GM06990 (cell line): ENCODE results near the gene FBLN2.

Source experiments
- DNase-seq: peaks from one replicate; pipeline ENCODE4 v3.0.0-alpha.2; 2011; ENCODE audit not compliant: insufficient read length; ENCODE audit errors: extremely low read depth
- H3K27me3 ChIP-seq: replicated peaks from 2 replicates; pipeline ENCODE4 v1.6.0; 2011; ENCODE audit warnings: low read length; ENCODE audit not compliant: control insufficient read depth, insufficient read depth
- H3K36me3 ChIP-seq: 2 replicates; pipeline ENCODE4 v1.5.1; 2011; ENCODE audit warnings: low read length; ENCODE audit not compliant: control insufficient read depth, insufficient read depth
- H3K4me3 ChIP-seq: replicated peaks from 2 replicates; pipeline ENCODE4 v1.5.1; 2011; ENCODE audit warnings: low read depth, mild to moderate bottlenecking, control low read depth, low read length
- CTCF ChIP-seq: IDR thresholded peaks from 2 replicates; pipeline ENCODE4 v1.5.1; 2011; ENCODE audit warnings: low read length, control low read depth, mild to moderate bottlenecking, inconsistent platforms; ENCODE audit not compliant: insufficient read depth, poor library complexity, severe bottlenecking

The FBLN2 gene

GRCh38 chr3:13537244-13537908 lies 11.5 kb upstream of the FBLN2 start:
- no peak for TF ChIP-seq CTCF
- DNase-seq: no peak
- H3K27me3 ChIP-seq: peaks cover 1% of the 10 kb centered on the region
- H3K4me3 ChIP-seq: no peak overlapping the region
- no peaks in the 10 kb centered on the region for H3K36me3 ChIP-seq

- no peaks in the 10 kb centered on the region for H3K36me3 ChIP-seq
- peaks cover 1% of the 10 kb centered on the region for H3K27me3 ChIP-seq
- no peak overlapping the region for H3K4me3 ChIP-seq
- DNase-seq: no peak
- TF ChIP-seq CTCF: no peak
Measured at GRCh38 chr3:13537909-13538296, 11.0 kb upstream of the FBLN2 start.

GRCh38 chr3:13538520-13539291 lies 10.2 kb upstream of the FBLN2 start:
- no peak overlapping the region for H3K4me3 ChIP-seq

GRCh38 chr3:13539292-13539638 lies 9.7 kb upstream of the FBLN2 start:
- Histone ChIP-seq H3K4me3 (no peak overlapping the region), H3K27me3 (peaks cover 1% of the 10 kb centered on the region; the same call in 1 of the 2 replicates), H3K36me3 (no peaks in the 10 kb centered on the region)
- no peak for TF ChIP-seq CTCF
- DNase-seq: no peak

More at GRCh38 chr3:13538520-13539291, 10.2 kb upstream of the FBLN2 start:
- DNase-seq: no peak
- Histone ChIP-seq H3K27me3 (peaks cover 1% of the 10 kb centered on the region), H3K36me3 (no peaks in the 10 kb centered on the region)
- TF ChIP-seq CTCF: no peak

GRCh38 chr3:13539671-13540070 lies 9.3 kb upstream of the FBLN2 start:
- Histone ChIP-seq H3K36me3 (no peaks in the 10 kb centered on the region), H3K27me3 (peaks cover 1% of the 10 kb centered on the region; the same call in 1 of the 2 replicates), H3K4me3 (no peak overlapping the region)
- no peak for DNase-seq
- TF ChIP-seq CTCF: no peak
